ENCODE measurements around the gene SEC24C. TPM values are rescaled to one million over a fixed set of nuclear protein-coding genes. Genes with fewer than 3 reads are reported as not detected.

SEC24C gene
- total and polyA plus RNA-seq, 2 of the 13 experiments (the other 11 are each of a cell fraction or from before 2014, with no cell fraction given): 63.1 to 66.4 TPM

DNA sequence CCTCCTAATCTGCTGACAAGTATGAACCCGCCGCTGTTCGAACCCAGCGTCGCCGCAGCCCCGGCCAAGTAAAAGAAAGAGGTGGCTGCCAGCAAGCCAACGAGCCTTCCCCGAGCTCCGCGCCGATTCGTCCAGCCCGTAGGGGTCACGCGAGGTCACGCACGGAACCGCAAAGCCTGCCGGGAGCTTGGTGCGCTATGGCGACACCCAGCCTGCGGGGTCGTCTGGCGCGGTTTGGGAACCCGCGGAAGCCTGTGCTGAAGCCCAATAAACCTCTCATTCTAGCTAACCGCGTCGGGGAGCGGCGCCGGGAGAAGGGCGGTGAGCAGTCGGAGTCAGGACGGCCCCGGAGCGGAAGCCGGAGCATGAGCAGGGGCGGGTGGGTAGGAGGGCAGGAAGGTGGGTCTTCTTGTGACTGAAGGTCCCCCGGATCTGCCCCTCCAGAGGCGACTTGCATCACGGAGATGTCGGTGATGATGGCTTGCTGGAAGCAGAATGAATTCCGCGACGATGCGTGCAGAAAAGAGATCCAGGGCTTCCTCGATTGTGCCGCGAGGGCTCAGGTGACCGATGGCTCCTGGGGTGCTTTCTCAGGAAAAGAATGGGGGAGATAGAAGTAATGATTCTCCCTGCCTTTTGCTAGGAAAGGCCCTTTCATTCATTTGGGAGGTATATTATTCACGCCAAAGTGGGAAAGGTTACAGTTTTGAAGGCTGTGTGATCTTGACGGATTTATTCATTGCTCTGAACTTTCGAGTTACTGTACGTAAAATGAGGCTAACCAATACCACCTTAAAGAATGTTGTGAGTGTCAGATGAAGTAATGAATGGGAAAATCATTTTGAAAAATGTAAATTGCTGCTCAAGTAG, 37.9 kb downstream of the SEC24C start, which contains the start of gene CHCHD1 (continued):
- TF ChIP-seq, protein P1, sequence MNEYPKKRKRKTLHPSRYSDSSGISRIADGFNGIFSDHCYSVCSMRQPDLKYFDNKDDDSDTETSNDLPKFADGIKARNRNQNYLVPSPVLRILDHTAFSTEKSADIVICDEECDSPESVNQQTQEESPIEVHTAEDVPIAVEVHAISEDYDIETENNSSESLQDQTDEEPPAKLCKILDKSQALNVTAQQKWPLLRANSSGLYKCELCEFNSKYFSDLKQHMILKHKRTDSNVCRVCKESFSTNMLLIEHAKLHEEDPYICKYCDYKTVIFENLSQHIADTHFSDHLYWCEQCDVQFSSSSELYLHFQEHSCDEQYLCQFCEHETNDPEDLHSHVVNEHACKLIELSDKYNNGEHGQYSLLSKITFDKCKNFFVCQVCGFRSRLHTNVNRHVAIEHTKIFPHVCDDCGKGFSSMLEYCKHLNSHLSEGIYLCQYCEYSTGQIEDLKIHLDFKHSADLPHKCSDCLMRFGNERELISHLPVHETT (CRISPR knock-in tag; conservative IDR thresholded peaks at IDR 0.05): peak; percentile 28; the same call in 1 of the 2 replicates
- TF ChIP-seq TBP (CRISPR knock-in tag; IDR thresholded peaks at IDR 0.05) (0 out of 2 replicates have a peak, but pooled peaks have one; percentile 32), ZBTB42 (CRISPR knock-in tag; IDR thresholded peaks at IDR 0.05) (peak; percentile 73; the same call in 1 of the 2 replicates), FOXC1 (CRISPR knock-in tag; IDR thresholded peaks at IDR 0.05; ENCODE audit: borderline replicate concordance) (peak; percentile 72; the same call in 1 of the 2 replicates), KDM5A (IDR thresholded peaks at IDR 0.05; ENCODE audit: borderline replicate concordance, low read length) (peak; percentile 87), ZNF839 (CRISPR knock-in tag; IDR thresholded peaks at IDR 0.05; ENCODE audit: borderline replicate concordance) (no peak; the same call in 1 of the 2 replicates), ELK4 (CRISPR knock-in tag; IDR thresholded peaks at IDR 0.05; ENCODE audit: borderline replicate concordance) (no peak), ZNF3 (CRISPR knock-in tag; IDR thresholded peaks at IDR 0.05) (no peak), TAF1 (CRISPR knock-in tag; IDR thresholded peaks at IDR 0.05) (peak; percentile 95), KMT2A (CRISPR knock-in tag; IDR thresholded peaks at IDR 0.05) (peak; percentile 98), ZMYM2 (CRISPR knock-in tag; IDR thresholded peaks at IDR 0.05) (no peak), ZNF552 (CRISPR knock-in tag; IDR thresholded peaks at IDR 0.05; ENCODE audit: borderline replicate concordance) (0 out of 2 replicates have a peak, but pooled peaks have one; percentile 24), ZFY (CRISPR knock-in tag; IDR thresholded peaks at IDR 0.05) (peak; percentile 75), IRX3 (CRISPR knock-in tag; IDR thresholded peaks at IDR 0.05; ENCODE audit: borderline replicate concordance, low read depth) (no peak), ZFYVE20 (CRISPR knock-in tag; IDR thresholded peaks at IDR 0.05; ENCODE audit: borderline replicate concordance, low read depth) (no peak), ZNF101 (CRISPR knock-in tag; IDR thresholded peaks at IDR 0.05; ENCODE audit: borderline replicate concordance, low read depth) (no peak)
- TF ChIP-seq, protein P2, sequence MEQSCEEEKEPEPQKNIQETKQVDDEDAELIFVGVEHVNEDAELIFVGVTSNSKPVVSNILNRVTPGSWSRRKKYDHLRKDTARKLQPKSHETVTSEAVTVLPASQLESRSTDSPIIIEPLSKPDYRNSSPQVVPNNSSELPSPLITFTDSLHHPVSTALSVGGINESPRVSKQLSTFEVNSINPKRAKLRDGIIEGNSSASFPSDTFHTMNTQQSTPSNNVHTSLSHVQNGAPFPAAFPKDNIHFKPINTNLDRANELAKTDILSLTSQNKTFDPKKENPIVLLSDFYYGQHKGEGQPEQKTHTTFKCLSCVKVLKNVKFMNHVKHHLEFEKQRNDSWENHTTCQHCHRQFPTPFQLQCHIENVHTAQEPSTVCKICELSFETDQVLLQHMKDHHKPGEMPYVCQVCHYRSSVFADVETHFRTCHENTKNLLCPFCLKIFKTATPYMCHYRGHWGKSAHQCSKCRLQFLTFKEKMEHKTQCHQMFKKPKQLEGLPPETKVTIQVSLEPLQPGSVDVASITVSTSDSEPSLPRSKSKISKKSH (CRISPR knock-in tag; IDR thresholded peaks at IDR 0.05; ENCODE audit: borderline replicate concordance): peak; percentile 83
- TF ChIP-seq, protein P3, sequence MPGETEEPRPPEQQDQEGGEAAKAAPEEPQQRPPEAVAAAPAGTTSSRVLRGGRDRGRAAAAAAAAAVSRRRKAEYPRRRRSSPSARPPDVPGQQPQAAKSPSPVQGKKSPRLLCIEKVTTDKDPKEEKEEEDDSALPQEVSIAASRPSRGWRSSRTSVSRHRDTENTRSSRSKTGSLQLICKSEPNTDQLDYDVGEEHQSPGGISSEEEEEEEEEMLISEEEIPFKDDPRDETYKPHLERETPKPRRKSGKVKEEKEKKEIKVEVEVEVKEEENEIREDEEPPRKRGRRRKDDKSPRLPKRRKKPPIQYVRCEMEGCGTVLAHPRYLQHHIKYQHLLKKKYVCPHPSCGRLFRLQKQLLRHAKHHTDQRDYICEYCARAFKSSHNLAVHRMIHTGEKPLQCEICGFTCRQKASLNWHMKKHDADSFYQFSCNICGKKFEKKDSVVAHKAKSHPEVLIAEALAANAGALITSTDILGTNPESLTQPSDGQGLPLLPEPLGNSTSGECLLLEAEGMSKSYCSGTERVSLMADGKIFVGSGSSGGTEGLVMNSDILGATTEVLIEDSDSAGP (CRISPR knock-in tag; IDR thresholded peaks at IDR 0.05; ENCODE audit: borderline replicate concordance): peak; percentile 84; the same call in 1 of the 2 replicates
- TF ChIP-seq, protein P4, sequence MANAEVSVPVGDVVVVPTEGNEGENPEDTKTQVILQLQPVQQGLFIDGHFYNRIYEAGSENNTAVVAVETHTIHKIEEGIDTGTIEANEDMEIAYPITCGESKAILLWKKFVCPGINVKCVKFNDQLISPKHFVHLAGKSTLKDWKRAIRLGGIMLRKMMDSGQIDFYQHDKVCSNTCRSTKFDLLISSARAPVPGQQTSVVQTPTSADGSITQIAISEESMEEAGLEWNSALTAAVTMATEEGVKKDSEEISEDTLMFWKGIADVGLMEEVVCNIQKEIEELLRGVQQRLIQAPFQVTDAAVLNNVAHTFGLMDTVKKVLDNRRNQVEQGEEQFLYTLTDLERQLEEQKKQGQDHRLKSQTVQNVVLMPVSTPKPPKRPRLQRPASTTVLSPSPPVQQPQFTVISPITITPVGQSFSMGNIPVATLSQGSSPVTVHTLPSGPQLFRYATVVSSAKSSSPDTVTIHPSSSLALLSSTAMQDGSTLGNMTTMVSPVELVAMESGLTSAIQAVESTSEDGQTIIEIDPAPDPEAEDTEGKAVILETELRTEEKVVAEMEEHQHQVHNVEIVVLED (CRISPR knock-in tag; IDR thresholded peaks at IDR 0.05; ENCODE audit: borderline replicate concordance): peak; percentile 99

Measured in HepG2 (cell line).